GM18870 (cell line): Measurements from ENCODE around the gene ADARB2.
"Not testable (repeated sequence)": the region's sequence is repeated elsewhere in the genome, so short reads cannot be mapped to it uniquely, and the experiment has no call there.

Experiments used
- ATAC-seq: cut with Tn5 transposase; IDR thresholded peaks from one replicate; pipeline ENCODE4 v1.9.1; 2021; ENCODE audit warnings: moderate library complexity; ENCODE audit not compliant: unreplicated experiment

Gene ADARB2

GRCh38 chr10:1166828-1167275, 570.5 kb downstream of the ADARB2 start:
- ATAC-seq, result no peak

GRCh38 chr10:1166101-1166827, 571.1 kb downstream of the ADARB2 start:
- no peak for ATAC-seq

GRCh38 chr10:1163831-1164230, 573.5 kb downstream of the ADARB2 start:
- no peak for ATAC-seq

GRCh38 chr10:1163204-1163660, 574.1 kb downstream of the ADARB2 start:
- ATAC-seq, result no peak

- no peak for ATAC-seq
Measured at GRCh38 chr10:1162481-1163203, 574.7 kb downstream of the ADARB2 start.

GRCh38 chr10:1161315-1161673, 576.0 kb downstream of the ADARB2 start:
- ATAC-seq, result not testable (repeated sequence)

GRCh38 chr10:1160561-1161314, 576.6 kb downstream of the ADARB2 start:
- ATAC-seq, result no peak

GRCh38 chr10:1159131-1160061, 577.9 kb downstream of the ADARB2 start:
- no peak for ATAC-seq

GRCh38 chr10:1158536-1158935, 578.8 kb downstream of the ADARB2 start:
- not testable (repeated sequence) for ATAC-seq

GRCh38 chr10:1158066-1158465, 579.3 kb downstream of the ADARB2 start:
- ATAC-seq, result no peak

GRCh38 chr10:1157615-1157933, 579.8 kb downstream of the ADARB2 start:
- no peak for ATAC-seq

GRCh38 chr10:1156921-1157614, 580.3 kb downstream of the ADARB2 start:
- ATAC-seq, result no peak

- no peak for ATAC-seq
Measured at GRCh38 chr10:1156616-1156886, 580.8 kb downstream of the ADARB2 start.

- ATAC-seq, result no peak
Measured at GRCh38 chr10:1155791-1156615, 581.3 kb downstream of the ADARB2 start.

GRCh38 chr10:1154531-1155295, 582.6 kb downstream of the ADARB2 start:
- no peak for ATAC-seq

GRCh38 chr10:1153805-1154351, 583.4 kb downstream of the ADARB2 start:
- no peak for ATAC-seq

- no peak for ATAC-seq
Measured at GRCh38 chr10:1153251-1153763, 584.0 kb downstream of the ADARB2 start.
